Measurements from ENCODE around the gene PPP3R2.

DNA sequence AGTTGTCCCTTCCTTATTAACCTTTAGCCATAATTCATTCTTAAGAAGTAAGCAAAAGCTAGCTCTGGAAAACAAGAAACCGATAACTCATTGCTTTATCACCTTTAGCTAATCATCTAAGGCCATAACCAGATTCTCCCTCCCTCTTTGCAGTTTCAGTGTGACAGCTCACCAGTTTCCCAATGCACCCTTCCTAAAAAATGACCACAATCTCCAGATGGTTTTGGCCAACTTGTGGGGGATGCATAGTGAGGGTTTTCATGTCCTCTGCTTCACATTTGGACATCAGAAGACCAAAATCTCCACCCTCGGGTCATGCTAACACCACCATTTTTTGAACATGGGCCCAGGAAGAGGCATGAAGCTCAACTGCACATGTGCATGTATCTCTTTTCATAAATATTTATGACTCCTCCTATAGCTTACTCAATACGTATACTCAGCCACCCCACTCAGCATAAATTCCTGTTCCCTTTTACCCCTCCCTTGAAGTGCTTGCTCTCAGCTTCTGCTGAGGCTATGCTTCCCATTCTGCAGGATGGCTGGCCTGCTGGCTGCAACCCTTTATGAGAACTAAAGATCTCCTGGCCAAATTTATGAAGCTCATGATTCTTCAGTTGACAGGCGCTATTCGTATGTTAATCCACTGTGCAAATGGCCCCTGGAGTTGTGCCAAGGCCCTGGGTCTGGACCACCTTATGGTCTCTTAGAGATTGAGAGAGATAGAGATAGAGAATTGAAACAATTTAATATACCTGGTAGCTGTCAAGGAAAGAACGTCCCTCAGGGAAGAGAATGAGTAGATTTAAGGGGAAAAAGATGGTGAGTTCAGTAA is 14.8 kb downstream of the PPP3R2 start:
- TF ChIP-seq, protein P1, sequence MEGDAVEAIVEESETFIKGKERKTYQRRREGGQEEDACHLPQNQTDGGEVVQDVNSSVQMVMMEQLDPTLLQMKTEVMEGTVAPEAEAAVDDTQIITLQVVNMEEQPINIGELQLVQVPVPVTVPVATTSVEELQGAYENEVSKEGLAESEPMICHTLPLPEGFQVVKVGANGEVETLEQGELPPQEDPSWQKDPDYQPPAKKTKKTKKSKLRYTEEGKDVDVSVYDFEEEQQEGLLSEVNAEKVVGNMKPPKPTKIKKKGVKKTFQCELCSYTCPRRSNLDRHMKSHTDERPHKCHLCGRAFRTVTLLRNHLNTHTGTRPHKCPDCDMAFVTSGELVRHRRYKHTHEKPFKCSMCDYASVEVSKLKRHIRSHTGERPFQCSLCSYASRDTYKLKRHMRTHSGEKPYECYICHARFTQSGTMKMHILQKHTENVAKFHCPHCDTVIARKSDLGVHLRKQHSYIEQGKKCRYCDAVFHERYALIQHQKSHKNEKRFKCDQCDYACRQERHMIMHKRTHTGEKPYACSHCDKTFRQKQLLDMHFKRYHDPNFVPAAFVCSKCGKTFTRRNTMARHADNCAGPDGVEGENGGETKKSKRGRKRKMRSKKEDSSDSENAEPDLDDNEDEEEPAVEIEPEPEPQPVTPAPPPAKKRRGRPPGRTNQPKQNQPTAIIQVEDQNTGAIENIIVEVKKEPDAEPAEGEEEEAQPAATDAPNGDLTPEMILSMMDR (conservative IDR thresholded peaks at IDR 0.05; ENCODE audit: low read depth, low read length), result no peak
- TF ChIP-seq EZH2 (IDR thresholded peaks at IDR 0.05; ENCODE audit: low read length, unreplicated experiment) (no peak), EZH2phosphoT487 (IDR thresholded peaks at IDR 0.05; ENCODE audit: borderline replicate concordance, low read length) (no peak)

Data from PC-3 (cell line).